ENCODE measurements around the gene DAB2IP. TPM values are rescaled to one million over a fixed set of nuclear protein-coding genes. Genes with fewer than 3 reads are reported as not detected.

DAB2IP gene
- total RNA-seq, 4 donors from 2014 or later, result 19.2 to 45.4 (median 34.8) TPM

GRCh38 chr9:121645003-121645402, 6.4 kb upstream of the DAB2IP start:
- TF ChIP-seq, protein P1, sequence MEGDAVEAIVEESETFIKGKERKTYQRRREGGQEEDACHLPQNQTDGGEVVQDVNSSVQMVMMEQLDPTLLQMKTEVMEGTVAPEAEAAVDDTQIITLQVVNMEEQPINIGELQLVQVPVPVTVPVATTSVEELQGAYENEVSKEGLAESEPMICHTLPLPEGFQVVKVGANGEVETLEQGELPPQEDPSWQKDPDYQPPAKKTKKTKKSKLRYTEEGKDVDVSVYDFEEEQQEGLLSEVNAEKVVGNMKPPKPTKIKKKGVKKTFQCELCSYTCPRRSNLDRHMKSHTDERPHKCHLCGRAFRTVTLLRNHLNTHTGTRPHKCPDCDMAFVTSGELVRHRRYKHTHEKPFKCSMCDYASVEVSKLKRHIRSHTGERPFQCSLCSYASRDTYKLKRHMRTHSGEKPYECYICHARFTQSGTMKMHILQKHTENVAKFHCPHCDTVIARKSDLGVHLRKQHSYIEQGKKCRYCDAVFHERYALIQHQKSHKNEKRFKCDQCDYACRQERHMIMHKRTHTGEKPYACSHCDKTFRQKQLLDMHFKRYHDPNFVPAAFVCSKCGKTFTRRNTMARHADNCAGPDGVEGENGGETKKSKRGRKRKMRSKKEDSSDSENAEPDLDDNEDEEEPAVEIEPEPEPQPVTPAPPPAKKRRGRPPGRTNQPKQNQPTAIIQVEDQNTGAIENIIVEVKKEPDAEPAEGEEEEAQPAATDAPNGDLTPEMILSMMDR (IDR thresholded peaks at IDR 0.05), result no peak
- ATAC-seq (ENCODE audit: low FRiP score) (no peak), DNase-seq (ENCODE audit: low spot score) (no peak)

DNA sequence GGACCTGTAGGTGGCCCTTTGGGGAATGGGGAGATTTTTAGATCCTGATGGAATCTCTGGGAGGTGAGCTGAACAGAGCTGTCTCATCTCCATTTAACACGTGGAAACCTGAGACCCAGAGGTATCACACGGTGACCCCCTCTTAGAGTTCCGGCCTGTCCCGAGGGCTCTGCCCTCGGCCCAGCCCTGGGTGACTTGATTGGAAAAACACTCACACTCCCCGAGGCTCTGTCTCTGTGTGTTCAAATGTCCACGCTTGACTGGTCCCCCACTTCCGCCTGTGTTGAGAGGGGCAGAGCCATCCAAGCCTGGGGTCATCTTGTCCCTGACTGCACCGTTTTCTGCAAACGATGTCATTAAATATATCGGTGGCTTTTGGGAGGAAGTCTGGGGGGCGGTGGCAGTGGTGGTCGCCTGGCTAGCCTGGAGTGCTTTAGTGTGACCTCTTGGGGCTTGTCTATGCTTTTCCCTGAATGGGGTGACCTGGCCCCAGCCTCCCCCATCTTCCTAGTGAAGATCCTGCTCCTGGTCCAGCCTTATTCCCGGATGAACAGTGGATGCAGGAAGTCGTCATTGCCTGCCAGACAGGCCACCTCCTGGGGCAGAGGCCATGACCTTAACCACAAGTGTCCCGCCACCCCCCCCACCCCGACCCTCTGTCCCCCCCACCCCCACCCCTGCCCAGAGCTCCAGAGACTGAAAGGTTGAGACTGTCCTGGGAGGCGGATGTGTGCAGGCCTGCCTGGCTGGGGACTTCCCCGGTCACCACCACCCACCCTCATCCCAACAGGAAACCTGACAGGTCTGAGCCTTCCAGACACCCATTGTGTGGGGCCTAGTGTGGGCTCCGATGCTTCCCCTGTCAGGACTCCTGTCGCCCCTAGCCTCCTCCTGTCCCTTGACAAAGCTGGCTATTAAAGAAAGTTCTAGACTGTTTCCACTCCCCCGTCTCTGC, 5.3 kb upstream of the DAB2IP start:
- TF ChIP-seq, protein P1 (IDR thresholded peaks at IDR 0.05), result no peak
- ATAC-seq (ENCODE audit: low FRiP score) (no peak), DNase-seq (ENCODE audit: low spot score) (no peak)

DNA sequence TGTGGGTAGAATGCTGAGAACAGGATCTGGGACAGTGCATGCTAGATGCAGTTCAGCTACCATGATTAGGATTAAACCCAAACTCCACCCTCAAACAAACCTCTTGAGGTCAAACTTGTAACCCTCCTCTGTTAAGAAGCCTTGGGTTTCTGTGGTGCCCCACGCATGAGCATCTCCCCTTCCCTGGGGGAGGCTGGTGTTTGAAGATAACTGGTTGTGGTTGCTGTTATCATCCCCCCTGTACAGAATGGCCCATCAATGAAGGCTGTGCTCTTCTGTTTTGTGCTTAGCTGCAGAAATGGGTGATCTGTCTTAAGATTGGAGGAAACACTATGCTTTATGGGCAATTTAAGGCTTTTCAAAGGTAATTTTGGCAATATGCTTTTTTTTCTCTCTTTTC, 4.4 kb upstream of the DAB2IP start:
- ATAC-seq (ENCODE audit: low FRiP score), result no peak

GRCh38 chr9:121648172-121648571, 3.3 kb upstream of the DAB2IP start:
- ATAC-seq (ENCODE audit: low FRiP score) (no peak), DNase-seq (ENCODE audit: low spot score) (no peak)
- TF ChIP-seq, protein P1 (IDR thresholded peaks at IDR 0.05), result no peak

More for the DNA sequence above, 4.4 kb upstream of the DAB2IP start:
- DNase-seq (ENCODE audit: low spot score), result no peak
- TF ChIP-seq, protein P1 (IDR thresholded peaks at IDR 0.05), result no peak

DNA sequence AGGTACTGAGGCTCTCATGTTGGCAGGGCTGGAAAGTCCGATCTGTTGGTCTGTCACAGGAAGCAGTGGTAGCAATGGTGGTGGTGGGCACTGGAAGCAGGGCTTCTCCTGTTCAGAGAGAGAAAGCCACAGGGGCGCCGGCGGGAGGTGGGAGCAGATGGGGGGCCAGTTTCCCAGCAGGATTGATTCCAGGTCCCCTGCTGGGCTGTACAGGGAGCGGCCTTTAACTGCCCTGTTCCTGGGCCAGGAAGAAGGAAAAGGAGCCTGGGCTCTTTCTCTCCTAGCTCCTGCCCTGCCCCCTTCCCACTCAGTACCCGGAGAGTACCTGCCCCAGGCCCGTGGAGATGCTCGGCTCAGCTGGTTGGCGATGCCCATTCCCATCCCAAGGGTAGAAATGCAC, 2.6 kb upstream of the DAB2IP start:
- TF ChIP-seq, protein P1 (IDR thresholded peaks at IDR 0.05), result no peak
- DNase-seq (ENCODE audit: low spot score) (no peak), ATAC-seq (ENCODE audit: low FRiP score) (no peak)

DNA sequence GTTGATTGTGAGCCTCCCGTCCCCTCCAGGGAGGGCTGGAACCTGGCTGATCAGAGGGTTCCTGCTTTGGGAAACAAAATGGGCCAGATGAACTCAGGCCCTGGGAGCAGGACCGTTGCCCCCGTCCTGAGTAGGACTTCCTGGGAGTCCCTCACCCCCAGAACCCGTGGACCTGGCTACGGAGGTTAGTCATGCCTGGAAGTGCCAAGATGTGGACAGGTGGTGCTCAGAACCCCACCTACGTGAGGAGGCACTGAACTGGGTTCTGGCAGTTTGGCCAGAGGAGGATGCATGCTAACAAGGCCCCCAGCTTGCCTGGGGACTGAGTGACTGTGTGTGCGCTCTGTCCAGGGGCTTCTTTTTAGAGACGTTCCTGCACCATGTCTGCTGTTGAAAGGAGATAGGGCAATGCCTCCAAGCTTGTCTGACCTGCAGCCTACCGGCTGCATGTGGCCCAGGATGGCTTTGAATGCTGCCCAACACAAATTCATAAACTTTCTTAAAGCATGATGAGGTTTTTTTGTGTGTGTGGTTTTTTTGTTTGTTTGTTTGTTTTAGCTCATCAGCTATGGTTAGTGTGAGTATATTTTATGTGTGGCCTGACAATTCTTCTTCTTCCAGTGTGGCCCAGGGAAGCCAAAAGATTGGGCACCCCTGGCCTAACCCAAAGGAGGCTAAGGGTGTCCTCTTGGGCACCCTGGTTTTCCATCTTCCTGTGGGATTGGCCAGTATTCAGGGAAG, 1.8 kb upstream of the DAB2IP start:
- TF ChIP-seq, protein P1 (IDR thresholded peaks at IDR 0.05), result no peak
- ATAC-seq (ENCODE audit: low FRiP score) (no peak), DNase-seq (ENCODE audit: low spot score) (no peak)

All from omental fat pad (tissue), 4 donors.